ENCODE results near the gene CLIC1.

The CLIC1 gene

GRCh38 chr6:31736021-31736767, at the start of gene CLIC1:
Gene CLIC1 (minus strand): TSS chr6:31736530. CDS start chr6:31736300, 230 bp downstream.
- DNase-seq = peak; percentile 83

DNA sequence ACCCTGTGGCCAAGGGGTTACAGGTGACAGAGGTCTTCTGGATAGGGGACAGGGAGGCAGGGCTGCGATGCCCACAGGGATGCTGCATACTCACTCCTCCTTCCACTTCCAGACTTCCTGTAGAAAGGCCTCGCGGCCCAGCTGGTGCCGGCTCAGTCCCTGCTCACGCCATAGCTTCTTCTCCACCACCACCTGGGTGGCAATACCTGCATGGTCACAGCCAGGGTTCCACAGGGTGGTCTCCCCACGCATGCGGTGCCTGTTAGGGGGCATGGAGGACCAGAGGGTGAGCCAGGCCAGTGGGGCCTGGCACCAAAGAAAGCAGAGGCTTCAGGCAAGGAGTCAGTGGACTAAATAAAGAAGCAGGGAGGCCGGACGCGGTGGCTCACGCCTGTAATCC, 49.1 kb upstream of the CLIC1 start:
- DNase-seq = no peak

GRCh38 chr6:31784098-31784925, 48.0 kb upstream of the CLIC1 start:
- DNase-seq = no peak

DNA sequence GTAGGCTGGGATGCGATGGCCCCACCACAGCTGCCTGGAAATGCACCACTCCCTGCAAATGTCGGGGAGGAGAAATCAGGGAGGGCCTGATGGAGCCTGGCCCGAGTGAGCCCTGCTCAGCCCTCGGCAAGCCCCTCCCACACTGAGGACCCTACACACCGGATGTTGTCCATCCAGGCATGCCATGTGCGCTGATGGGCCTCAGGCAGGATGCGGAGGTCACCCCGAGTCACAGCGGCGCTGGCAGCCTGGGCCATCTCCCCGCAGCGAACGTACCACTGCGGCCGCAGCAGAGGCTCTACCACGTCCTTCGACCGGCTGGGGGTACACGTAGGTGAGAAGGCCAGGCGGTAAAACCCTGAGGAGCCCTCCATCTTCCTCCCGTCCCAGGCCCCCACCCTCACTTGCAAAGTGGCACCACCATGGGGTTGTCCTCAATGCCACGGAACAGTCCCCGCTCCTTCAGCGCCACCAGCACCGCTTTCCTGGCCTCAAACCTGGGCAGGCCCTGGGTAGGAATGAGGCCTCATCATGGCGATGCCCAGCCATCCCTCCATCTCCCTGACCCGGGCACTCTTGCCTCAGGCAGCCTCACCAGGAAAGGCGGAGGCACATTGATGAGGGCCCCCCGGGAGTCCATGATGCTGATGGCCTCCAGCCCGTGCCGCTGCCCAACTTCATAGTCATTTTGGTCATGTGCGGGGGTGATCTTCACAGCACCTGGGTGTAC, 46.0 kb upstream of the CLIC1 start:
- no peak for DNase-seq

GRCh38 chr6:31781244-31782125, 45.2 kb upstream of the CLIC1 start:
- no peak for DNase-seq

- no peak for DNase-seq
These were observed 44.3 kb upstream of the CLIC1 start for GRCh38 chr6:31780507-31781243.

DNA sequence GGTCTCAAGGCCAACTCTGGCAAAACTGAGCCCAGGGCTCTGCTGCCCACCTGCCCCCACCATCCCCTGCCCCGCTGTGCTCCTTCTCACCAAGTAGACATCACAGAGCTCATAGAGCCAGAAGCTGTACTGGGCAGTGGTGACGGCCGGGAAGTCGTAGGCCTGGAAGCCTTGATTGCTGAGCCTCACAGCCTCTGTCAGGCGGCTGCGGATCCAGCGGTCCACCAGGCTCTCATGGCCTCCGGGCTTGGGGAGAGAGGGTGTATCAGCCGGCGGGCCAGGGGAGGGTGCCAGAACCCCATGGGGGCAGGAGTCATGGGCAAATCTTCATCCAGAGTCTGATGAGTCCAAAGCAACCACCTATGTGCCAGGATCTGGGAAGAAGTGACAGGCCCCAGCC, 43.6 kb upstream of the CLIC1 start:
- no peak for DNase-seq

GRCh38 chr6:31778999-31779885, 42.9 kb upstream of the CLIC1 start:
- DNase-seq = no peak

DNA sequence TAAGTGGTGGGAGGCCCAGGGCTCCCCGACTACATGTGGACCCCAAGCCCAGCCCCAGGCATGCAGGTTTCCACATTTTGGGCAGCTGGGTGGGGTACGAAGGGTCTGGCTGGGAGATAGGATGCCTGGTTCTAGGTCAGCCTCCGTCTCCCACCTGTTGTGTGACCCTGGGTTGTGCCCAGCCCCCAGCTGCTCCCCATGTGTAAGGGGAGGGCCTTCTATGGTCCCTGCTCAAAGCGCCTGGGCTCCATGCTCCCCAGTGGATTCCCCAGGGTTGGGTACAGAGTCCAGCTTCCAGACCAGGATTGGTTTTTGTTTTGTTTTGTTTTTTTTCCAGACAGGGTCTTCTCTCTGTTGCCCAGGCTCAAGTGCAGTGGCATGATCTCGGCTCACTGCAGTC, 41.9 kb upstream of the CLIC1 start:
- no peak for DNase-seq

DNA sequence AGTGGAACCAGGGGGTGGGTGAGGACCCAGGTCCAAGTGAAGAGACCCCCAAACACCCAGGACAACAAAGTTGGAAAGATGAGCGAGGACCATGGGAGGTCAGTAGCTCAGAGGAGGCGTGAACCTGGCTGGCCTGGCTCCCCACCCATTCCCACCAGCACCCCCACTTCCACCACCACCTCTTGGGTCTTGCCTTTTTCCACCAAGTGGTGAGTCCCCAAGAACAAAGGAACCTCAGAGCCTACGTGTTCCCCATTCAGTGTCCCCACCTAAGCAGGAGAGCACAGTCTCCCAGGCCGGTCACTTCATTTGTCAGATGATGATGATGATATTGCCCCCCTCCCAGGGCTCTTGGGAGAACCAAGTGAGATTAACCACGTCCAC, 41.3 kb upstream of the CLIC1 start:
- DNase-seq = no peak

DNA sequence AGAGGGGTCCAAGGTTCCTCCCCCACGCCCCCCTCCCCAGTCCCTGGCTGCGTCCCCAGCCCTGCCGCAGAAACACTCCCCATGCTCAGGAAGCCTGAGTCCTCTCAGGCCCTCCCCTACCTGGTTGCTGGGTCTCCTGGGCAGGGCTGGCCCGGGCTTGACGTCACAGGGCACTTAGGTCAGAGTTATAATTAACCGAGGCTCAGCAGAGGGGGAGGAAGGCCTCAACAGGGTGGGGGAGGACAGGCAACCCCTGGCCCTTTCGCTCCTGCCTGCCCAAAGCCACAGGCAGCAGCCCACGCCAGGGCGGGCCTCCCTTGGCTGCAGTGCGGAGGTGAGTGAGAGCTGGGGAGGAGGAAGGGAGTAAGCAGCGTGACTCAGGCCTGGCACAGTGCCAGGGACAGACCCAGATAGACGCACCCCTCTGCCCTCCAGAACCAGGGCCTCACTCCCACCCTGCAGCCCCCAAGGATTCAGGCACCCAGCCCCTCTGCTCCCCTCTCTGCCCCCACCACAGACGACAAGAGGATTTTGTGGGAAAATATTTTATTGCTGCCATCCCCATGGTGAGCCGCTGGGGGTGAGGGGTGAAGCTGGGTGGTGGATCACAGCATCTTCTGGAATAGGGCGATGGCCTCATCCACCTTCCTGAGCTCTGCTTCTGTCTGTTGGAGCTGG, 40.8 kb upstream of the CLIC1 start, which contains the start of gene VWA7:
TSS of gene VWA7 (minus strand) at position 340 of the 678 bp plus-strand sequence. CDS start 549 bp downstream, outside the sequence.
- peak; percentile 54 for DNase-seq

GRCh38 chr6:31776485-31776988, 40.2 kb upstream of the CLIC1 start:
- DNase-seq = no peak

- DNase-seq = no peak
These were observed 39.5 kb upstream of the CLIC1 start for GRCh38 chr6:31775633-31776484.

- no peak for DNase-seq
These were observed 38.9 kb upstream of the CLIC1 start for GRCh38 chr6:31775184-31775583.

- DNase-seq = no peak
These were observed 35.6 kb upstream of the CLIC1 start for GRCh38 chr6:31771992-31772358.

- DNase-seq = no peak
These were observed 34.5 kb upstream of the CLIC1 start for GRCh38 chr6:31770860-31771259.

- DNase-seq = peak; percentile 32
These were observed 33.5 kb upstream of the CLIC1 start for GRCh38 chr6:31769684-31770371.

Data from HCEC 1CT (cell line).